Heart left ventricle (tissue), 16 donors: Measurements from ENCODE around the gene KHK. TPM values are rescaled to one million over a fixed set of nuclear protein-coding genes. Genes with fewer than 3 reads are reported as not detected.
A peak's percentile ranks its signal among the peaks of the same experiment; 100 is the strongest.

Experiments used
- ATAC-seq, 4 donors: fragments of 200-7000 bp; cut with Tn5 transposase; one replicate each; pipeline ENCODE4 v1.9.1; 2020 to 2022; ENCODE audit warnings: moderate library complexity in 4 of 4, mild to moderate bottlenecking in 3 of 4, moderate number of reproducible peaks in 1 of 4
- DNase-seq, 5 donors: peaks; one replicate each; pipeline ENCODE4 v3.0.0-alpha.2; 2020
- H3K27ac ChIP-seq, 12 donors: fragments of 200-600 bp; sonication (generic) in 4 of 12; one replicate each; pipeline versions ENCODE4 v1.5.0 to v1.8.0; 2016 to 2022; ENCODE audit warnings: mild to moderate bottlenecking in 2 of 12
- H3K27me3 ChIP-seq, 9 donors: fragments of 200-600 bp; sonication (generic) in 2 of 9; one replicate each; pipeline versions ENCODE4 v1.5.1 to v1.8.0; 2016 to 2022; ENCODE audit warnings: mild to moderate bottlenecking in 3 of 9
- H3K36me3 ChIP-seq, 9 donors: fragments of 200-600 bp; sonication (generic) in 2 of 9; one replicate each; pipeline versions ENCODE4 v1.5.0 to v1.8.0; 2018 to 2022; ENCODE audit warnings: mild to moderate bottlenecking in 2 of 9
- H3K4me1 ChIP-seq, 12 donors: fragments of 200-600 bp; sonication (generic) in 4 of 12; one replicate each; pipeline versions ENCODE4 v1.5.0 to v1.8.0; 2016 to 2022; ENCODE audit warnings: mild to moderate bottlenecking in 3 of 12
- H3K4me3 ChIP-seq, 12 donors: fragments of 200-600 bp; sonication (generic) in 4 of 12; one replicate each; pipeline versions ENCODE4 v1.5.0 to v1.8.0; 2017 to 2022; ENCODE audit warnings: mild to moderate bottlenecking in 9 of 12, moderate library complexity in 4 of 12
- H3K9me3 ChIP-seq, 12 donors: fragments of 200-600 bp; sonication (generic) in 4 of 12; one replicate each; pipeline versions ENCODE4 v1.5.0 to v1.8.0; 2016 to 2022; ENCODE audit warnings: mild to moderate bottlenecking in 1 of 12
- POLR2A ChIP-seq, 2 donors: fragments of 450-650 bp; IDR thresholded peaks; one replicate each; pipeline ENCODE4 v1.6.1; 2017; ENCODE audit warnings: antibody characterized with exemption in 2 of 2, mild to moderate bottlenecking in 2 of 2, moderate library complexity in 2 of 2
- WGBS, 4 donors: extraction: QIAGEN DNeasy Blood & Tissue Kit in 2 of 4; methylation state at CpG; one replicate each; pipeline versions ENCODE4 v1.1.5 to v1.1.7; 2013 to 2018; 5-methylcytosine and 5-hydroxymethylcytosine counted together
- intact Hi-C, 10 donors: fragments of 100-400 bp; cut with DNase I; formaldehyde crosslinking; loops; one replicate each; pipeline versions ENCODE4 v1.11.1 to v1.14.2; 2022
- polyA plus RNA-seq, 2 donors: library from polyadenylated mRNA; stranded (reverse); fragments of 200-250 nt; gene quantifications; one replicate each; pipeline ENCODE4 v1.2.3, GENCODE V29; 2013
- total RNA-seq, 9 donors: library from RNA; depleted of rRNA in 2 of 9; stranded (reverse); fragments of >200 nt in 2 of 9; fragmentation: NEBNext Ultra II Directional in 3 of 9; extraction: Animal tissue kit (Norgen Biotek cat#: 25700) in 3 of 9; gene quantifications; one replicate each; pipeline versions ENCODE4 v1.1.0 to v1.2.4, GENCODE V29; 2016 to 2023
- TF ChIP-seq, protein P1 (sequence below), 12 donors: fragments of 200-600 bp; sonication (generic) in 4 of 12; IDR thresholded peaks; one replicate each; pipeline versions ENCODE4 v1.5.0 to v1.8.0; 2018 to 2022; ENCODE audit warnings: antibody characterized with exemption in 12 of 12, mild to moderate bottlenecking in 5 of 12
- donor health status: ischemic (EF 13 %, LVEDD 7.1; RV severe dilation, severe dysfunction).
- donor health status: healthy with polysubstance abuse.
- donor health status: DM: no; HTN: yes; CAD: no.
- donor health status: DM: no; HTN: no; CAD: no.
- donor health status: ischemic (EF 25% LVEDD 6.9; RV normal size, moderate dysfunction).
- donor health status: ischemic (EF 25% LVEDD 5.7; RV mildly dilated, moderate dysfunction).
- donor health status: healthy.
- donor health status: DM: yes; HTN: yes; CAD: no.
- donor health status: ischemic (EF 35%, LVEDD 5.7; RV mildly dilated, moderate dysfunction).
- donor health status: nonischemic (EF 11% LVEDD 7.7; RV severe dilation, severe dysfunction).
- donor health status: DM: yes; HTN: yes; CAD: no.
- donor health status: PGD.
- donor health status: ischemic (EF 29% LVEDD 5.4; RV normal size, mild dysfunction).
- donor health status: nonischemic (EF 23%, LVEDD 6.1; RV moderate dilation, normal function).

The KHK gene
- total and polyA plus RNA-seq, 11 donors, result 0.89 to 3.9 (median 1.8) TPM

DNA sequence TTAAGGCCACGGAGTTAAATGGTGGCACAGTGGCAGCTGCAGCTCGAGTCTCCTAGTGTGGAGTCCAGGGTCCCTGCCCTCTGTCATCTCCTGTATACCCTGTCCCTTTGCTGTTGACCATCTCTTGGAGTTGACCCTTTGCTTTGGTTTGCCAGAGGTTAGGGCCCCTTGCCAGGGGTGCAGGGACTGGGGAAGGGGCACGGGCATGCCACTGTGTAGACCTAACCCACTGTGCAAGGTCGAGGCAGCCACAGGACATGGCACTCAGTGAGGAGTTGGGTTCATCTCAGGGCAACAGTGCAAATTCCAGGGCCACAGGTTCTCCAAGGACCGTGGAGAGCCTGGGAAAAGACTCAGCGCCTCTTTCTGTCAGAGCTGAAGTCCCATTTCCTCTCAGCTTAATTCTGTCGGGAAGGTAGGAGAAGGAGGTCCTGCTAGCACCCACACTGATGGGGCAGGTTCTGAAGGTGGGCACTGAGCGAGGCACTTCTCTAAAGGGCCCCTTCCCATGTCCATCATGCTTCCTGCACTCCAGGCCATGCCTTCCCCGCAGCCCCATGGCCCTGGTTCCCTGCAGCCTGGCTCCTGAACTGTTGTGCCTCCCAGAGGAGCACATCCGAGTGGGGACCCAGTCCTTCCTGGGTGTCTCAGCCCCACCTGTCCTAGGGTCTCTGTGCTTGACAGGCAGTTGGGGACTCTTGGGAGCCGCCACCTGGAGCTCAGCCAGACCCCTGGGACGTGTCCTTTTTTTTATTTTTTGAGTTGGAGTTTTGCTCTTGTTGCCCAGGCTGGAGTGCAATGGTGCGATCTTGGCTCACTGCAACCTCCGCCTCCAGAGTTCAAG lies 2.8 kb downstream of the KHK start:
- no peak for ATAC-seq
- Histone ChIP-seq H3K4me1 (peaks cover 4 to 25% (median 16%) of the 10 kb centered on the region in 12 donors), H3K9me3 (no peaks in the 10 kb centered on the region), H3K27ac (no peak overlapping the region), H3K27me3 (no peaks in the 10 kb centered on the region), H3K36me3 (no peaks in the 10 kb centered on the region), H3K4me3 (no peak overlapping the region)
- intact Hi-C loops, result loop anchor here in 7 of 10 donors (5.0 to 10.0 kb wide), 4 partner anchors 37 to 127 kb away; partner anchors contain the start of genes TMEM214 (in 5 of the 7) and AGBL5 (in 1 of the 7)
- WGBS, 4 donors, result 86 to 92% (median 90%) methylated on average over 11 to 14 of the region's 14 CpGs
- DNase-seq, result peak in 2 of 5 donors; percentile 7 to 44
- no peak for TF ChIP-seq POLR2A (IDR thresholded peaks at IDR 0.05)
- TF ChIP-seq, protein P1, sequence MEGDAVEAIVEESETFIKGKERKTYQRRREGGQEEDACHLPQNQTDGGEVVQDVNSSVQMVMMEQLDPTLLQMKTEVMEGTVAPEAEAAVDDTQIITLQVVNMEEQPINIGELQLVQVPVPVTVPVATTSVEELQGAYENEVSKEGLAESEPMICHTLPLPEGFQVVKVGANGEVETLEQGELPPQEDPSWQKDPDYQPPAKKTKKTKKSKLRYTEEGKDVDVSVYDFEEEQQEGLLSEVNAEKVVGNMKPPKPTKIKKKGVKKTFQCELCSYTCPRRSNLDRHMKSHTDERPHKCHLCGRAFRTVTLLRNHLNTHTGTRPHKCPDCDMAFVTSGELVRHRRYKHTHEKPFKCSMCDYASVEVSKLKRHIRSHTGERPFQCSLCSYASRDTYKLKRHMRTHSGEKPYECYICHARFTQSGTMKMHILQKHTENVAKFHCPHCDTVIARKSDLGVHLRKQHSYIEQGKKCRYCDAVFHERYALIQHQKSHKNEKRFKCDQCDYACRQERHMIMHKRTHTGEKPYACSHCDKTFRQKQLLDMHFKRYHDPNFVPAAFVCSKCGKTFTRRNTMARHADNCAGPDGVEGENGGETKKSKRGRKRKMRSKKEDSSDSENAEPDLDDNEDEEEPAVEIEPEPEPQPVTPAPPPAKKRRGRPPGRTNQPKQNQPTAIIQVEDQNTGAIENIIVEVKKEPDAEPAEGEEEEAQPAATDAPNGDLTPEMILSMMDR (IDR thresholded peaks at IDR 0.05), result no peak

DNA sequence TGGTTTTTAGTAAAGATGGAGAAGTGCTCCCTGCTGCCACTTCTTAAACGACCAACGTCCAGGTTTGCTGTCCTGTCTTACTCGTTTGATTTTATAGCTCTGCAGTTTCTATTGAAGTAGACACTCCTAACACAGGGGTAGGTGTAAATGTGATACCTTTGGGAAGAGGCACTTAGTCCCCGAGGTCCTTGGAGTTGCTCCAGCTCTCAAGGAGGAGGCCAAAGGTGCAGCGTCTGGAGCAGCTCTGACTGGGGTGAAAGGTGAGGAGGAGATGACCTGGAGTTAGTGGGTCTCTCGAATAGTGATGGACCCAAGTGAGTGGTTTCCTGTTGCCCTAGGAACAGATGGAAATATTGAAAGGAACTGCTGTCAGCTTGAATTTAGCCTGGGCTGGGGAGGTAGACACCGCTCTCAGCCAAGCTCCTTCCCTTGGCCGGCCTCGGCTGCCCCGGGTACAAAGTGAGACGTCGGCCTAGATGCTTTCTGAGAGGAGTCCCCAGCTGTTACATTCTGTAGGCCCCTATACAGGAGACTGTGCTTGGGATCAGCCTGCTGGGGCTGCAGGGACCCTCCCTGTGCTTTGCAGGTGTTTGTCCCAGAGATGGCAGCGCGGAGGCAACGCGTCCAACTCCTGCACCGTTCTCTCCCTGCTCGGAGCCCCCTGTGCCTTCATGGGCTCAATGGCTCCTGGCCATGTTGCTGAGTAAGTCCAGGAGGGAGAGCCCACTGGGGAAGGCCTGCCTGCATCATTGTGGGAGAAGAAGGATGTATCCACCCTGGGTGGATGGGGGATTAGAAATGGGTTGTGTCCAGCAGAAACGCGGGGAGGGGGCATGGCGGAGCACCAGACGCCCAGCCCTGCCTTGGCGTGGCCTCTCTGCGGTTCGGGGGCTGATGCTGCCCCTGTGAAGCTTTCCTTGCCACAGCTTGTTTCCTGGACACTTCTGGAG lies 5.4 kb downstream of the KHK start:
- H3K27me3 ChIP-seq, result no peaks in the 10 kb centered on the region
- no peak overlapping the region for H3K4me3 ChIP-seq
- ATAC-seq (no peak), DNase-seq (peak in 1 of 5 donors; percentile 48)
- H3K36me3 ChIP-seq, result no peaks in the 10 kb centered on the region
- peaks cover 3 to 21% (median 12%) of the 10 kb centered on the region in 12 donors for H3K4me1 ChIP-seq
- TF ChIP-seq, protein P1 (IDR thresholded peaks at IDR 0.05), result no peak
- TF ChIP-seq POLR2A (IDR thresholded peaks at IDR 0.05), result no peak
- 75 to 82% (median 79%) methylated on average over 20 to 25 of the region's 25 CpGs for WGBS, 4 donors
- H3K9me3 ChIP-seq, result no peaks in the 10 kb centered on the region
- intact Hi-C loops, result loop anchor here in 2 of 10 donors (10.0 kb wide), 2 partner anchors 193 to 247 kb away; partner anchors contain the start of genes DPYSL5 (in 1 of the 2) and TRIM54 (in 1 of the 2)
- H3K27ac ChIP-seq, result no peak overlapping the region

DNA sequence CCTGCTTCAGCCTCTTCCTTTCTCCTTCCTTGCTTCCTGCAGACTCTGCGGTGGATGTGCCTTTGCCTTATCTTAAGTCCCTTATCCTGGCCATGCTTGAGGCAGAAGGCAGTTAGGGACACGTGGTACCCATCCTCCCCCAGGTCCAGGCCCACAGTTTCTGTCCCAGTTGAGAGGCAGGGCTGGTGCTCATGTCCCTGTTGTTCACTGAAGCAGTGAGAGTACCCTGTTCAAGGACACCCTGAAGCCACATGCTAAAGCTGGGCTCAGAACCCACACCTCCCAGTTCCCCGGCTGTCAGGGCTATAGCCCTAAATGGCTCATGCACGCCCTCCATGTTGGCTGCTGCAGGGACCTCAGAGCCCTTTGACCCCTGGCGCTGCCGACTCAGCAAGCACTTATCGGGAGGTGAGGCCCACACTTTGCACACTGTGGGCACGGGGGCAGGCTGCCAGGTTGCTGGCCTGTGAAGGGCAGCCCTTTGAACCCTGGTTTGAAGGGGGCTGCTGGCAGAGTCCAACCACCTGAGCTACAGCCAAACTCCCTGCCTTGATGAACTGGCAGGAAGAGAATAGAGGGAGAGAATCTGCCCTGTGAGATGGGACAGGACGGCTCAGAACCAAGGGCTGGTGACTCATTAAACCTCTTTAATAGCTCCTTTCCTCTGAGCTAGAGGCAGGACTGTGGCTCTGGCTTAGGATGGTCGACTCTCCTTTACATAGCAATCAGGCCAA lies 6.3 kb downstream of the KHK start:
- Histone ChIP-seq H3K4me1 (peaks cover 0 to 20% (median 8%) of the 10 kb centered on the region in 12 donors), H3K4me3 (no peak overlapping the region), H3K27me3 (no peaks in the 10 kb centered on the region), H3K27ac (no peak overlapping the region), H3K36me3 (no peaks in the 10 kb centered on the region), H3K9me3 (no peaks in the 10 kb centered on the region)
- ATAC-seq, result no peak
- intact Hi-C loops, result loop anchor here in 2 of 10 donors (10.0 kb wide), 2 partner anchors 192 to 248 kb away; partner anchors contain the start of genes DPYSL5 (in 1 of the 2) and TRIM54 (in 1 of the 2)
- TF ChIP-seq, protein P1 (IDR thresholded peaks at IDR 0.05), result no peak
- TF ChIP-seq POLR2A (IDR thresholded peaks at IDR 0.05), result no peak
- 77 to 82% (median 79%) methylated on average over 9 to 10 of the region's 10 CpGs for WGBS, 4 donors
- DNase-seq, result no peak
